DMS 273 (cell line): ENCODE data around the gene DHX38.
A peak's percentile ranks its signal among the peaks of the same experiment; 100 is the strongest.

Experiments used
- DNase-seq: peaks from one replicate; lab custom pipeline; 2025; ENCODE audit not compliant: unreplicated experiment; lab: John Stamatoyannopoulos, UW

The DHX38 gene

DNA sequence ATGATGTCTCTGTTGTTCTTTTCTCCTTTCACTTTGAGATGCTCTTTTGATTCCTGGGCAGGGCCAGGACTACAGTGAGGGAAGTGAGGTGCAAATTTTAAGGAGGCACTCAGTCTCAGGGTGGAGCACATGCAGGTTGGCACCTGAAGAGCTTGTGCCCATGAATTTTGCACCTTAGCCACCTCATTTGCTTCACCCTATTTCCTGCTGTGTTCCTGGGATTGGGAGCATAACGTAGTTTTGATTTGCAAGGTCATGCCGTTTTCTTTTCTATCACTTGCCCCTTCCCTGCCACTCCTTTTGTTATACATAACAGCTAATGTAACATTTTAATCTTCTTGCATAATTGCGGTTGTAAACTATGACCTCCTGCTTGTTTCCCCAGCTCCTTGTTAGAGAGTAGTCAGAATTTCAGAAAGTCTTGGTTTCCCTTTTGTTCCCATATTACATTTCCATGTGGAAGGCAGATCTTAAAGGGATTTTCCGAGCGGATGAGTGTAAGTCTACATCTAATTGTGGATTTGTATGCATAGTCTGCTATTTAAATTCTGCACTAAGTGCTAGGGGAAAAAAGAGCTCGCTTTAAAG is 68.6 kb downstream of the DHX38 start:
- peak; percentile 59 for DNase-seq
